HepG2 (cell line): Measurements from ENCODE around the gene SLIT1. TPM values are rescaled to one million over a fixed set of nuclear protein-coding genes. Genes with fewer than 3 reads are reported as not detected.

Experiments used
- ATAC-seq: fragments of 200-7000 bp; cut with Tn5 transposase; 3 replicates; pipeline ENCODE4 v1.9.1; 2020; ENCODE audit warnings: mild to moderate bottlenecking, moderate library complexity
- BruUV-seq: library from RNA; stranded (reverse); fragments of 400-500 nt; replicated peaks from 2 replicates; lab custom pipeline; 2021; lab: Mats Ljungman, UMichigan
- CTCF ChIA-PET: fragments of 300-600 bp; formaldehyde crosslinking; extraction: SDS; loops from one replicate; lab custom pipeline; 2021; ENCODE audit warnings: low total read pairs, inconsistent platforms, low intra/inter-chr PET ratio; lab: Yijun Ruan, JAX
- POLR2A ChIA-PET: fragments of 350-600 bp; sonication (Branson Sonifier 250); formaldehyde crosslinking; loops from one replicate; lab custom pipeline; 2020; ENCODE audit warnings: antibody characterized with exemption, inconsistent platforms; lab: Yijun Ruan, JAX
- DNase-seq: peaks from one replicate; pipeline ENCODE4 v3.0.0-alpha.2; 2015; ENCODE audit warnings: low spot score
- FAIRE-seq: peaks from 3 replicates; lab custom pipeline; 2011; peaks lifted over from hg19 to GRCh38; lab: Jason Lieb, UNC
- H2AFZ ChIP-seq: one replicate; pipeline ENCODE4 v1.6.1; 2011; ENCODE audit warnings: low read length, inconsistent platforms
- H3K27ac ChIP-seq: fragments of 300-600 bp; 3 replicates; pipeline ENCODE4 v1.8.0; 2011; ENCODE audit warnings: mixed run types, mild to moderate bottlenecking, mixed read lengths, low read length, inconsistent platforms; ENCODE audit not compliant: insufficient read depth; ENCODE audit errors: extremely low read length
- H3K27me3 ChIP-seq, 2 experiments: fragments of 200-600 bp in 1 of 2; 2 replicates in 1 of 2; 3 replicates in 1 of 2; pipeline versions ENCODE4 v1.6.0 to v1.8.0; 2011; ENCODE audit warnings: low read length in 2 of 2, mild to moderate bottlenecking in 2 of 2, moderate library complexity in 2 of 2, inconsistent platforms in 1 of 2; ENCODE audit not compliant: insufficient read depth in 2 of 2, control insufficient read depth in 1 of 2
- H3K36me3 ChIP-seq, 2 experiments: fragments of 200-600 bp in 1 of 2; replicated peaks in 1 of 2; 2 replicates in 1 of 2; 3 replicates in 1 of 2; pipeline versions ENCODE4 v1.5.1 to v1.8.0; 2011; ENCODE audit warnings: low read length in 2 of 2, inconsistent platforms in 1 of 2; ENCODE audit not compliant: insufficient read depth in 2 of 2, control insufficient read depth in 1 of 2
- H3K4me1 ChIP-seq: 2 replicates; pipeline ENCODE4 v1.5.1; 2012; ENCODE audit warnings: low read length, inconsistent platforms; ENCODE audit not compliant: insufficient read depth
- H3K4me2 ChIP-seq: 2 replicates; pipeline ENCODE4 v1.6.0; 2011; ENCODE audit warnings: low read depth, low read length, inconsistent platforms
- H3K4me3 ChIP-seq, 3 experiments: fragments of 200-600 bp in 1 of 3; sonication (generic), shearing (Covaris generic) in 1 of 3; replicated peaks in 1 of 3; 2 replicates each; pipeline ENCODE4 v1.5.1; 2011 to 2016; ENCODE audit warnings: low read length in 3 of 3, inconsistent platforms in 2 of 3, low read depth in 2 of 3, mild to moderate bottlenecking in 2 of 3, control low read depth in 1 of 3, mixed read lengths in 1 of 3; ENCODE audit not compliant: insufficient read depth in 1 of 3
- H3K79me2 ChIP-seq: one replicate; pipeline ENCODE4 v1.6.1; 2011; ENCODE audit warnings: low read length, inconsistent platforms; ENCODE audit not compliant: insufficient read depth
- H3K9ac ChIP-seq: 2 replicates; pipeline ENCODE4 v1.6.0; 2011; ENCODE audit warnings: mild to moderate bottlenecking, low read depth, low read length, inconsistent platforms; ENCODE audit not compliant: insufficient read depth
- H3K9me3 ChIP-seq: 2 replicates; pipeline ENCODE4 v1.5.1; 2012; ENCODE audit warnings: mild to moderate bottlenecking, low read length
- H4K20me1 ChIP-seq: 2 replicates; pipeline ENCODE4 v1.6.0; 2011; ENCODE audit warnings: inconsistent platforms, mild to moderate bottlenecking, low read length, moderate library complexity; ENCODE audit not compliant: insufficient read depth
- BORCS8-MEF2B ChIP-seq: sonication (generic); formaldehyde crosslinking; IDR thresholded peaks from 2 replicates; pipeline ENCODE4 v1.8.0; 2022; ENCODE audit warnings: mild to moderate bottlenecking, missing genetic modification reagents
- HBP1 ChIP-seq: IDR thresholded peaks from 2 replicates; pipeline ENCODE4 v1.6.1; 2016; ENCODE audit warnings: low read depth, control low read depth
- KMT2B ChIP-seq: IDR thresholded peaks from 2 replicates; pipeline ENCODE4 v1.6.1; 2016; ENCODE audit warnings: missing genetic modification reagents, missing compliant biosample characterization
- PLSCR1 ChIP-seq: sonication (generic); formaldehyde crosslinking; IDR thresholded peaks from 2 replicates; pipeline ENCODE4 v1.5.0; 2020; ENCODE audit warnings: missing genetic modification reagents, mild to moderate bottlenecking, borderline replicate concordance
- SAFB2 ChIP-seq: sonication (generic); formaldehyde crosslinking; IDR thresholded peaks from 2 replicates; pipeline ENCODE4 v1.5.1; 2020; ENCODE audit warnings: missing genetic modification reagents, low read depth, mild to moderate bottlenecking, borderline replicate concordance
- SETDB1 ChIP-seq: sonication (generic); formaldehyde crosslinking; IDR thresholded peaks from 2 replicates; pipeline ENCODE4 v1.5.1; 2020; ENCODE audit warnings: missing genetic modification reagents, mild to moderate bottlenecking, borderline replicate concordance
- TBX2 ChIP-seq: sonication (generic); formaldehyde crosslinking; IDR thresholded peaks from 2 replicates; pipeline ENCODE4 v1.5.0; 2020; ENCODE audit warnings: missing genetic modification reagents, mild to moderate bottlenecking, borderline replicate concordance
- ZNF24 ChIP-seq: fragments of 450-650 bp; IDR thresholded peaks from 2 replicates; pipeline ENCODE4 v1.6.1; 2017; ENCODE audit warnings: antibody characterized with exemption, mild to moderate bottlenecking
- ZNF614 ChIP-seq: IDR thresholded peaks from 2 replicates; pipeline ENCODE4 v1.6.1; 2018; ENCODE audit warnings: missing biosample characterization, missing genetic modification reagents, inconsistent platforms, borderline replicate concordance
- ZNF891 ChIP-seq: sonication (generic); formaldehyde crosslinking; IDR thresholded peaks from 2 replicates; pipeline ENCODE4 v1.5.0; 2020; ENCODE audit warnings: mild to moderate bottlenecking, missing genetic modification reagents
- WGBS: methylation state at CpG from one replicate; pipeline ENCODE4 v1.1.6; 2017; ENCODE audit warnings: low lambda C conversion rate; 5-methylcytosine and 5-hydroxymethylcytosine counted together
- in situ Hi-C: cut with HindIII; loops from 2 replicates; pipeline ENCODE4 v1.10.0; 2017; ENCODE audit warnings: low pct_unique_long_range_greater_than_20kb; ENCODE audit not compliant: extremely low pct_ligation_motif_present
- intact Hi-C: fragments of 100-400 bp; cut with micrococcal nuclease; formaldehyde crosslinking; loops from one replicate; pipeline ENCODE4 v1.10.0; 2022; ENCODE audit not compliant: unreplicated experiment
- polyA plus RNA-seq, 8 experiments: library from polyadenylated mRNA; depleted of rRNA in 3 of 8; stranded (reverse) in 7 of 8; unstranded in 1 of 8; fragments of >200 nt; fragmentation: Illumina TruSeq in 4 of 8; extraction: Trizol in 4 of 8; gene quantifications; 2 replicates each; pipeline versions ENCODE4 v1.2.1 to v1.2.3, GENCODE V29; 2011 to 2016; ENCODE audit warnings: low read depth in 4 of 8, missing spikeins in 1 of 8, mixed read lengths in 1 of 8; ENCODE audit not compliant: insufficient read depth in 1 of 8
- total RNA-seq, 5 experiments: library from RNA; depleted of rRNA; stranded (reverse); fragments of >200 nt; fragmentation: Illumina TruSeq; extraction: Trizol; gene quantifications; 2 replicates each; pipeline ENCODE4 v1.2.3, GENCODE V29; 2016; ENCODE audit warnings: low read depth in 1 of 5
- TF ChIP-seq, protein P1 (sequence below): sonication (generic); formaldehyde crosslinking; IDR thresholded peaks from 2 replicates; pipeline ENCODE4 v1.4.0; 2020; ENCODE audit warnings: missing genetic modification reagents, mild to moderate bottlenecking, borderline replicate concordance
- TF ChIP-seq, protein P2 (sequence below): sonication (generic); formaldehyde crosslinking; IDR thresholded peaks from 2 replicates; pipeline ENCODE4 v1.5.0; 2020; ENCODE audit warnings: mild to moderate bottlenecking, missing genetic modification reagents
- TF ChIP-seq, protein P3 (sequence below): sonication (generic); formaldehyde crosslinking; IDR thresholded peaks from 2 replicates; pipeline ENCODE4 v1.5.1; 2020; ENCODE audit warnings: missing genetic modification reagents, mild to moderate bottlenecking, borderline replicate concordance
- TF ChIP-seq, protein P4 (sequence below): sonication (generic); formaldehyde crosslinking; IDR thresholded peaks from 2 replicates; pipeline ENCODE4 v1.4.0; 2020; ENCODE audit warnings: missing genetic modification reagents; ENCODE audit errors: not compliant biosample characterization

Gene SLIT1
- total and polyA plus RNA-seq, 2 of the 13 experiments (the other 11 are each of a cell fraction or from before 2014, with no cell fraction given), result 0.09 to 0.33 TPM

- Histone ChIP-seq H3K27ac (no peak overlapping the region), H3K4me3 (no peak overlapping the region), H3K9ac (no peak overlapping the region), H3K36me3 (no peaks in the 10 kb centered on the region), H2AFZ (no peak overlapping the region), H3K4me1 (peaks cover 8% of the 10 kb centered on the region), H4K20me1 (no peaks in the 10 kb centered on the region), H3K27me3 (peaks cover 3 to 36% of the 10 kb centered on the region in 2 experiments; a peak in 4 of 5 replicates), H3K9me3 (no peaks in the 10 kb centered on the region), H3K4me2 (no peak overlapping the region), H3K79me2 (no peaks in the 10 kb centered on the region)
- no peak for ATAC-seq
- TF ChIP-seq KMT2B (CRISPR knock-in tag) (no peak), ZNF891 (no peak), HBP1 (no peak), BORCS8-MEF2B (CRISPR knock-in tag) (no peak), ZNF614 (CRISPR knock-in tag) (no peak), SAFB2 (CRISPR knock-in tag) (no peak), SETDB1 (CRISPR knock-in tag) (no peak), TBX2 (CRISPR knock-in tag) (no peak), PLSCR1 (CRISPR knock-in tag) (no peak), ZNF24 (no peak)
- TF ChIP-seq, protein P1, sequence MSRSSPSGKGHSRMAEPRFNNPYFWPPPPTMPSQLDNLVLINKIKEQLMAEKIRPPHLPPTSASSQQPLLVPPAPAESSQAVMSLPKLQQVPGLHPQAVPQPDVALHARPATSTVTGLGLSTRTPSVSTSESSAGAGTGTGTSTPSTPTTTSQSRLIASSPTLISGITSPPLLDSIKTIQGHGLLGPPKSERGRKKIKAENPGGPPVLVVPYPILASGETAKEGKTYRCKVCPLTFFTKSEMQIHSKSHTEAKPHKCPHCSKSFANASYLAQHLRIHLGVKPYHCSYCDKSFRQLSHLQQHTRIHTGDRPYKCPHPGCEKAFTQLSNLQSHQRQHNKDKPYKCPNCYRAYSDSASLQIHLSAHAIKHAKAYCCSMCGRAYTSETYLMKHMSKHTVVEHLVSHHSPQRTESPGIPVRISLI, result no peak
- TF ChIP-seq, protein P2, sequence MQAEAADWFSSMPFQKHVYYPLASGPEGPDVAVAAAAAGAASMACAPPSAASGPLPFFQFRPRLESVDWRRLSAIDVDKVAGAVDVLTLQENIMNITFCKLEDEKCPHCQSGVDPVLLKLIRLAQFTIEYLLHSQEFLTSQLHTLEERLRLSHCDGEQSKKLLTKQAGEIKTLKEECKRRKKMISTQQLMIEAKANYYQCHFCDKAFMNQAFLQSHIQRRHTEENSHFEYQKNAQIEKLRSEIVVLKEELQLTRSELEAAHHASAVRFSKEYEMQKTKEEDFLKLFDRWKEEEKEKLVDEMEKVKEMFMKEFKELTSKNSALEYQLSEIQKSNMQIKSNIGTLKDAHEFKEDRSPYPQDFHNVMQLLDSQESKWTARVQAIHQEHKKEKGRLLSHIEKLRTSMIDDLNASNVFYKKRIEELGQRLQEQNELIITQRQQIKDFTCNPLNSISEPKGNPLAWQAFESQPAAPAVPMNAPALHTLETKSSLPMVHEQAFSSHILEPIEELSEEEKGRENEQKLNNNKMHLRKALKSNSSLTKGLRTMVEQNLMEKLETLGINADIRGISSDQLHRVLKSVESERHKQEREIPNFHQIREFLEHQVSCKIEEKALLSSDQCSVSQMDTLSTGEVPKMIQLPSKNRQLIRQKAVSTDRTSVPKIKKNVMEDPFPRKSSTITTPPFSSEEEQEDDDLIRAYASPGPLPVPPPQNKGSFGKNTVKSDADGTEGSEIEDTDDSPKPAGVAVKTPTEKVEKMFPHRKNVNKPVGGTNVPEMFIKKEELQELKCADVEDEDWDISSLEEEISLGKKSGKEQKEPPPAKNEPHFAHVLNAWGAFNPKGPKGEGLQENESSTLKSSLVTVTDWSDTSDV (CRISPR knock-in tag), result no peak
- TF ChIP-seq, protein P3, sequence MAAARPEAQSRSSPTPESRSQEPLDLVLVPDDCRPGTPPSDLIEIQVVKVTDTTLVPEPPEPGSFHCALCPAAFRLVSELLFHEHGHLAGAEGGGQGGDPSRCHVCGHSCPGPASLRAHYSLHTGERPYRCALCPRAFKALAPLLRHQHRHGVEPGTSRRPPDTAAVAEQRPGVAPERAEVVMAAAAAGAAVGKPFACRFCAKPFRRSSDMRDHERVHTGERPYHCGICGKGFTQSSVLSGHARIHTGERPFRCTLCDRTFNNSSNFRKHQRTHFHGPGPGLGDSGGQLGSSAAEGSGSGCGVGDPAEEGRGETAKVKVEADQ, result no peak
- TF ChIP-seq, protein P4, sequence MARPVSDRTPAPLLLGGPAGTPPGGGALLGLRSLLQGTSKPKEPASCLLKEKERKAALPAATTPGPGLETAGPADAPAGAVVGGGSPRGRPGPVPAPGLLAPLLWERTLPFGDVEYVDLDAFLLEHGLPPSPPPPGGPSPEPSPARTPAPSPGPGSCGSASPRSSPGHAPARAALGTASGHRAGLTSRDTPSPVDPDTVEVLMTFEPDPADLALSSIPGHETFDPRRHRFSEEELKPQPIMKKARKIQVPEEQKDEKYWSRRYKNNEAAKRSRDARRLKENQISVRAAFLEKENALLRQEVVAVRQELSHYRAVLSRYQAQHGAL (CRISPR knock-in tag), result no peak
- no peak for DNase-seq
- intact Hi-C loops, result no loop called here
- no TSS peak for BruUV-seq
- WGBS, result 18% methylated on average over 7 of the region's 7 CpGs
- in situ Hi-C loops, result no loop called here
- CTCF ChIA-PET, result no interaction called here
- no peak for FAIRE-seq
- POLR2A ChIA-PET, result no interaction called here
Observed at GRCh38 chr10:97032624-97033023, 153.1 kb downstream of the SLIT1 start.
